Osteocyte (in vitro differentiated cells): Measurements from ENCODE around the gene GDPD2. TPM values are rescaled to one million over a fixed set of nuclear protein-coding genes. Genes with fewer than 3 reads are reported as not detected.

Experiments
- DNase-seq: peaks from one replicate; pipeline ENCODE4 v3.0.0; 2021; ENCODE audit warnings: mixed read lengths; ENCODE audit not compliant: unreplicated experiment; ENCODE audit errors: extremely low spot score
- H3K27ac Mint-ChIP-seq: one replicate; pipeline ENCODE4 v1.8.0; 2021; ENCODE audit warnings: mild to moderate bottlenecking, mixed read lengths; ENCODE audit not compliant: unreplicated experiment
- H3K27me3 Mint-ChIP-seq: one replicate; pipeline ENCODE4 v1.8.0; 2021; ENCODE audit warnings: mixed read lengths; ENCODE audit not compliant: unreplicated experiment
- H3K36me3 Mint-ChIP-seq: one replicate; pipeline ENCODE4 v1.8.0; 2021; ENCODE audit warnings: mixed read lengths; ENCODE audit not compliant: unreplicated experiment
- H3K4me1 Mint-ChIP-seq: one replicate; pipeline ENCODE4 v1.8.0; 2021; ENCODE audit warnings: mixed read lengths; ENCODE audit not compliant: unreplicated experiment
- H3K4me3 Mint-ChIP-seq: one replicate; pipeline ENCODE4 v1.8.0; 2021; ENCODE audit warnings: mild to moderate bottlenecking, moderate library complexity, mixed read lengths; ENCODE audit not compliant: unreplicated experiment
- H3K9me3 Mint-ChIP-seq: one replicate; pipeline ENCODE4 v1.8.0; 2021; ENCODE audit warnings: mixed read lengths; ENCODE audit not compliant: unreplicated experiment
- total RNA-seq: library from RNA; stranded (reverse); gene quantifications from 2 replicates; pipeline ENCODE4 v1.2.1, GENCODE V29; 2021
- TF ChIP-seq, protein P1 (sequence below): fragments of 200-600 bp; sonication (generic); IDR thresholded peaks from 2 replicates; pipeline ENCODE4 v1.5.0; 2021; ENCODE audit warnings: antibody characterized with exemption, mild to moderate bottlenecking, moderate library complexity

Gene GDPD2
- total RNA-seq, 1 donor from 2014 or later, result not detected

GRCh38 chrX:70445951-70446350 lies 22.8 kb downstream of the GDPD2 start:
- Mint-ChIP-seq H3K9me3 (no peaks in the 10 kb centered on the region), H3K27me3 (peaks cover 21% of the 10 kb centered on the region), H3K4me1 (peaks cover 4% of the 10 kb centered on the region), H3K36me3 (no peaks in the 10 kb centered on the region), H3K27ac (no peak overlapping the region), H3K4me3 (no peak overlapping the region)
- DNase-seq, result no peak
- TF ChIP-seq, protein P1, sequence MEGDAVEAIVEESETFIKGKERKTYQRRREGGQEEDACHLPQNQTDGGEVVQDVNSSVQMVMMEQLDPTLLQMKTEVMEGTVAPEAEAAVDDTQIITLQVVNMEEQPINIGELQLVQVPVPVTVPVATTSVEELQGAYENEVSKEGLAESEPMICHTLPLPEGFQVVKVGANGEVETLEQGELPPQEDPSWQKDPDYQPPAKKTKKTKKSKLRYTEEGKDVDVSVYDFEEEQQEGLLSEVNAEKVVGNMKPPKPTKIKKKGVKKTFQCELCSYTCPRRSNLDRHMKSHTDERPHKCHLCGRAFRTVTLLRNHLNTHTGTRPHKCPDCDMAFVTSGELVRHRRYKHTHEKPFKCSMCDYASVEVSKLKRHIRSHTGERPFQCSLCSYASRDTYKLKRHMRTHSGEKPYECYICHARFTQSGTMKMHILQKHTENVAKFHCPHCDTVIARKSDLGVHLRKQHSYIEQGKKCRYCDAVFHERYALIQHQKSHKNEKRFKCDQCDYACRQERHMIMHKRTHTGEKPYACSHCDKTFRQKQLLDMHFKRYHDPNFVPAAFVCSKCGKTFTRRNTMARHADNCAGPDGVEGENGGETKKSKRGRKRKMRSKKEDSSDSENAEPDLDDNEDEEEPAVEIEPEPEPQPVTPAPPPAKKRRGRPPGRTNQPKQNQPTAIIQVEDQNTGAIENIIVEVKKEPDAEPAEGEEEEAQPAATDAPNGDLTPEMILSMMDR, result no peak

DNA sequence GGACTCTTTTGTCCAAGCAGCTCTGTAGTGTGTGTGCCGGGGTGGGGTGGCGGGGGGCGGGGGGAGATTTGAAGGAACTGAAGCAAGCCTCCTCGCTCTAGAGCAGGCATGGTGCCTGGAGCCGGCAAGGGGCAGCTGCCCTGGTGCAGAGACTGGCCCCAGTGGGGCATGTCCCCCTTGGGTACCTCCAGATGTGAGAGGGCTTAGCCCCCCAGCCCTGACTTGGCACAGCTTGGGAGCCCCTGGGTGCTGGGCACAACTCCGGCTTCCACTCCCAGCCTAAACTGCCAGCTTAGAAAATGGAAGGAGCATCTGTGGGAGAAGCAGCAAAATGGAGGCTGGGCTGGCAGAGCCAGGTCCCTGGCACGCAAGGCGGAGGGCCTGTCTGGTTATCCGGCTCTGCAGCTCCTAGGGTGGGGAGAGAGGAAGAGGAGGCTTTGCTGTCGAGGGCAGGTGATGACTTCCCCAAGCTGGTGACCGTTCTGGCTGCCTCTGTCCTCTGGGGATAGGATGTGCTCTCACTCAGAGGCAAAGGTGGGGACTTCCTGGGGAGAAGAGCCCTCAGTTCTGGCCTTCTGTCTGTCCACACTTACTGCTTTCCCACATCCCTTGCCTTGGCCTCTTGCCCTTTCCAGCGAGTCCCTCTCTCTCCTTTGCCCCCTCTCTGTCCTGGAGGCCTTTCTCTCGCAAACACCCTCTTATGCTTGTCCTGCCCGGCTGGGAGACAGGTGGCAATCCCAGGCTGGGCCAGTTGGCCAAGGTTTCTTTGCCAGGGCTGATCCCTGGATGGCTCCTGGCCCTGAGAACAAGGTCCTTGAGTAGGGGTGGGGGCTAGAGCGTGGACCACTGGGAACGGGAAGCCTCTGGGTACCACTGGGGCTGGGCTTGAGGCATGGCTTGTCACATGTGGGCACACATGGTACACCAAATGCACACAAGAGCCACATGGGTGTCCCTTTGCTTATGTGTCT lies 23.6 kb downstream of the GDPD2 start:
- Mint-ChIP-seq H3K9me3 (no peaks in the 10 kb centered on the region), H3K27ac (no peak overlapping the region), H3K4me1 (peaks cover 4% of the 10 kb centered on the region), H3K36me3 (no peaks in the 10 kb centered on the region), H3K27me3 (peaks cover 16% of the 10 kb centered on the region), H3K4me3 (no peak overlapping the region)
- TF ChIP-seq, protein P1, result no peak
- DNase-seq, result no peak

DNA sequence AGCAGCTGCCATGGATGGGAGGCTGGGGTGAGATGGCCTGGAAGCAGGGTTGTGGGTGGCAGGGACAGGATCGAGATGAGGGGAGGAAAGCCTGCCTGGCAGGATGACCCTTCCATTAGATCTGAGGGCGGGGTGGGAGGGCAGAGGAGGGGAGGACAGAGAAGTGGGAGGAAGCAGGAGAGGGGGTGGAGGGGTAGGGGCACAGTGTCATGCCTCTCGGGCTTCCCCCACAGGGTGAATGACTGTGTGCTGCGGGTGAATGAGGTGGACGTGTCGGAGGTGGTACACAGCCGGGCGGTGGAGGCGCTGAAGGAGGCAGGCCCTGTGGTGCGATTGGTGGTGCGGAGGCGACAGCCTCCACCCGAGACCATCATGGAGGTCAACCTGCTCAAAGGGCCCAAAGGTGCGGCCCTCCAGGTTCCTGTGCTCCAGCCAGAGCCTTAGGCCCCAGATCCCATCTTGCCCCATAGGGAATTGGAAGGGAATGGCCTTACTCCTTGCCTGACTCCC lies 26.4 kb downstream of the GDPD2 start:
- no peak overlapping the region for H3K4me3 Mint-ChIP-seq
- TF ChIP-seq, protein P1, result no peak
- H3K27ac Mint-ChIP-seq, result no peak overlapping the region
- no peak for DNase-seq
- H3K27me3 Mint-ChIP-seq, result peaks cover 6% of the 10 kb centered on the region
- H3K4me1 Mint-ChIP-seq, result peaks cover 16% of the 10 kb centered on the region
- H3K36me3 Mint-ChIP-seq, result no peaks in the 10 kb centered on the region
- H3K9me3 Mint-ChIP-seq, result no peaks in the 10 kb centered on the region

GRCh38 chrX:70452143-70452733 lies 29.1 kb downstream of the GDPD2 start:
- no peak for DNase-seq
- Mint-ChIP-seq H3K4me3 (peak overlapping the region; percentile 88), H3K27me3 (no peaks in the 10 kb centered on the region), H3K36me3 (no peaks in the 10 kb centered on the region), H3K27ac (peak overlapping the region; percentile 65), H3K4me1 (peaks cover 20% of the 10 kb centered on the region), H3K9me3 (no peaks in the 10 kb centered on the region)
- TF ChIP-seq, protein P1, result peak; percentile 69

DNA sequence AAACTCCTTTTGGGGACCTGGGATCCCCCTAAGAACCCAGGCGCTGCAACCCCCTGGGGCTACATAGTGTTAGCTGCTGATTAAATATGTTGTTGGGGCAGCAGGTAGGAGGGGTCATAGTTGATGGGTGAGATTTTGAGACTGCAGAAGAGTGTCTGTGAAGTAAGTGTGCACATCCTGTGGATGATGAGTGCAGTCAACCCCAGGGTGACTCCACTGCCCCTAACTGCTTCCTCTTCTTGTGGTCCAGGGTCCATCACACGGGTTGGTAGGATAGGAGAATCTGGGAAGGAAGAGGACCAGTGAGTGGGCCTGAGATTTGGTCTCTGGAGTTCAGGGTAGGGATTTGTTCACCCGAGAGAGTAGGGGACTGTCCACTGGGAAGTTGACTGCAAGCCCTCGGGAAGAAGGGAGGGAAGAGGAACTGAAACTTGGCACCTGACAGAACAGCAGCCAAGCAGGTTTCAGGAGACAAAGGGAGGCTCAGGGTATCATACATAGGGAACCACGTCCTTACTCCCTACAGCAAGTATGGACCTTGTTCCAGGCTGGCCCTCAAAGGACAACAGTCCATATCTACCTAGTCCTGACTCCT lies 30.0 kb downstream of the GDPD2 start:
- TF ChIP-seq, protein P1, result no peak
- peak overlapping the region; percentile 88 for H3K4me3 Mint-ChIP-seq
- peaks cover 20% of the 10 kb centered on the region for H3K4me1 Mint-ChIP-seq
- H3K27me3 Mint-ChIP-seq, result no peaks in the 10 kb centered on the region
- no peaks in the 10 kb centered on the region for H3K9me3 Mint-ChIP-seq
- H3K36me3 Mint-ChIP-seq, result no peaks in the 10 kb centered on the region
- H3K27ac Mint-ChIP-seq, result peak overlapping the region; percentile 18
- no peak for DNase-seq
